HG03342 (cell line): ENCODE results near the gene SIGLEC10.
"Not testable (repeated sequence)": the region's sequence is repeated elsewhere in the genome, so short reads cannot be mapped to it uniquely, and the experiment has no call there.

Experiments
- ATAC-seq: cut with Tn5 transposase; IDR thresholded peaks from one replicate; pipeline ENCODE4 v1.9.1; 2021; ENCODE audit warnings: mild to moderate bottlenecking, moderate library complexity; ENCODE audit not compliant: unreplicated experiment

Gene SIGLEC10

DNA sequence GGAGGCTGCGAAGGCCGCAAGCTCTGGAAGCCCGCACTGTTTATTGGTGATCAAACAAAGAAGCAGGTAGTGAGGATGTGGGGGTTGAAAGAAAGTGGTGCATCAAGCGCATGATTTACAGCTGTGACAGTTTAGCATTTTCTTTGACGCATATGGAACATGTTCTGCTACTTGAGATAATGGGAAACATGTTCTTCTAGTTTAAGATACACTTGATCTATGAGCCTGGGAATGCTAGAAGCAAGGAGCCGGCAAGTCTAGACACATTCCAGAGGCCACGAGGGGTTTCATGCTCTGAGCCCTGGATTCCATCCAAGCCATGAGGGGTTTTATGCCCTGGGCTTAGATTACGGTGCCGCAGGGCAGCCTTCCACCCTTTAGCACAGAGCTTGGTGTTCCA, 20.0 kb downstream of the SIGLEC10 start:
- not testable (repeated sequence) for ATAC-seq

DNA sequence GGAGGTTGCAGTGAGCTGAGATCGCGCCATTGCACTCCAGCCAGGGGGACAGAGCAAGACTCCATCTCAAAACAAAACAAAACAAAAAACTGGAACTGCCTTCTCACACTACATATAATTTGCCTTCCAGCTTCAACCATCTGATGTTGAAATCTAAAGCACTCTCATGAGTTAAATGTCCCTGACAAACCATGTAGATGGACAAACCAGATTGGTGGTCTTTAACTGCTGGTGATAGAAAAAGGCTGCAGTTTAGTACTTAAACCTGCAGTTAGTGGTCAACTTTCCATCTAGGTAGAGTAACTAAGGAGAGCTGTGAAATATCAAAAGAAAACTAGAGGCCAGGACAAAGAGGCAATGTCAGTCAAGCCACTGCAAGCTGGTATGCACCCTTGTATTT, 21.3 kb downstream of the SIGLEC10 start:
- no peak for ATAC-seq

- ATAC-seq = peak; percentile 79
Observed at GRCh38 chr19:51394050-51394836, 23.2 kb downstream of the SIGLEC10 start.

GRCh38 chr19:51392701-51393100, 24.7 kb downstream of the SIGLEC10 start:
- no peak for ATAC-seq

DNA sequence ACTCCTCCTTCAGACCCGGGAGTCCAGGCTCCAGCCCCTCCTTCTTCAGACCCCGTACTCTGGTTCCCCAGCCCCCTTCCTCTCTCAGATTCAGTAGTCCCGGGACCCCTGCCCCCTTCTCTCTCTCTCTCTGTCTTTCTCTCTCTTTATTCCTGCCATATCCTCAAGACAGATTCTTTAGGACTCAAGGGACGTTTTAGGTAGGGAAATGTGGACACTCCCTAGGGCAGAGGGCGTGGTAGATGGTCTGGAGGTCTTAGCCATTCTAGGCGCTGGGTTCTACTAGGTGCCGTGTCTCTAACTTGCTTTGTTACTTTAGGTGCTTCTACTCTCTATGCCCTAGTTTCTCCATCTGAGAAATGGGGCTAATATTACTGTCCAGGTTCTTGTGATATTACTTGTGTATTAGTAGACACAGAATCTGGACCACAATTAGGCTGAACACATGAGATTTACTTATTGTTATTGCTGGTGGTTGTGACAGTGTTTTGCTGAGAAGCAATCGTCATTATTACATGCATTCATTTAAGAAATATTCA, 26.3 kb downstream of the SIGLEC10 start:
- ATAC-seq = no peak

- no peak for ATAC-seq
Observed at GRCh38 chr19:51389143-51389542, 28.3 kb downstream of the SIGLEC10 start.

DNA sequence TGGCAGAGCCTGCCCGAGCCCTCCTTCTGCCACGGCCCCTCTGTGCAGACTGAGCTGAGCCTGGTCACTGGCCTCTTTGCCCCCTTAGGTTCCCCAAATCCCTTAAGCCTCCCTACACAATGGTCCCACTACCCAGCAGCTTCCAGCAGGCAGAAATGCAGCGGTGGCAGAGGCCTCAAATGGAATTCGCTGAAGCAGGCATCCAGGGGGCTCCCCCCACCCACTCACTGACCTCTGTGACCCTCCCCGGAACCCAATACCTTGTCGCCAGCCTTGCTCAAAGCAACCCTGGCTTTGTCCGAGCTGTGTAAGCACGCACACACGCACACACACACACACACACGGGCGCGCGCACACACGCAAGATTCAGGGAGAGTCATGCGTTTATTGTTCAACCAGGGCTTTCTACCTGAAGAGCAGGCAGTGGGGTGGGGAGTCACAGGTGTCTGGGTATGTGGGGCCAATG, 29.5 kb downstream of the SIGLEC10 start, which contains the start of gene LIM2:
Gene LIM2, minus strand, starts transcription at position 51 of the 466 bp plus-strand sequence. CDS start 531 bp downstream, outside the sequence.
- no peak for ATAC-seq

- ATAC-seq = no peak
Observed at GRCh38 chr19:51386882-51387520, 30.4 kb downstream of the SIGLEC10 start.

GRCh38 chr19:51382004-51382403, 35.4 kb downstream of the SIGLEC10 start:
- no peak for ATAC-seq

DNA sequence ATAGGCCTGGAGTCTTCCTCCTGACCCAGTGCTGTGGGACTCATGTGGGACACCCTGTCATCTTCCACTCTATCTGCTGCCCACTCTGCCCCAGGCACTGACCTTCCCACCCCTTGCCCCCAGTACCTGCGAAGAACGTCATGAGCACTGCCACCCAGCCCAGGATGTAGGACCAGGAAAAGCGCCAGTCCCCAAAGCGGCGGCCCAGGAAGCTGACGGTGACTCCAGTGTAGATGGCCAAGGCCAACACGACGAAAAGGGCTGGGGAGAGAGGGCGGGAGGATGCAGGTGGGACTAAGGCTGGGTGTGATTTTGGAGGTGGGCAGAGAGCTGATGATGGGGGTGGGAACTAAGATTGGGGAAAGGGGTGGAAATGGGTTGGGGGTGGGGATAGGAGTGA, 37.1 kb downstream of the SIGLEC10 start:
- no peak for ATAC-seq

DNA sequence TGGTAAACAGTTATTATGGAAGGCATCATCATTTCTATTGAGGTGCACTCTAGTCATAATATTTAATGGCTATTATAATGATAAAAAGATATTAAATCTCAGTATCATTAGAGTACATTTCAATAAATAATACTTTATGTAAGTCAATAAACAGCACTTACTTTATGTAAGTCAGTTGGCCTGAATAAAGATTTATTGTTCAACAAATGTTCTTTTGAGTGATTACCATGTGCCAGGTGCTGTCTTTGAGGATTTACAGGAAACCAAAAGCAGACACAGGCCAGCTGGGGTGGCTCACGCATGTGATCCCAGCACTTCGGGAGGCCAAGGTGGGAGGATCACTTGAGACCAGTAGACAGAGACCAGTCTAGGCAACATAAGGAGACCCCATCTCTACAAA, 40.0 kb downstream of the SIGLEC10 start:
- ATAC-seq = no peak

- no peak for ATAC-seq
Observed at GRCh38 chr19:51375504-51376221, 41.8 kb downstream of the SIGLEC10 start.

DNA sequence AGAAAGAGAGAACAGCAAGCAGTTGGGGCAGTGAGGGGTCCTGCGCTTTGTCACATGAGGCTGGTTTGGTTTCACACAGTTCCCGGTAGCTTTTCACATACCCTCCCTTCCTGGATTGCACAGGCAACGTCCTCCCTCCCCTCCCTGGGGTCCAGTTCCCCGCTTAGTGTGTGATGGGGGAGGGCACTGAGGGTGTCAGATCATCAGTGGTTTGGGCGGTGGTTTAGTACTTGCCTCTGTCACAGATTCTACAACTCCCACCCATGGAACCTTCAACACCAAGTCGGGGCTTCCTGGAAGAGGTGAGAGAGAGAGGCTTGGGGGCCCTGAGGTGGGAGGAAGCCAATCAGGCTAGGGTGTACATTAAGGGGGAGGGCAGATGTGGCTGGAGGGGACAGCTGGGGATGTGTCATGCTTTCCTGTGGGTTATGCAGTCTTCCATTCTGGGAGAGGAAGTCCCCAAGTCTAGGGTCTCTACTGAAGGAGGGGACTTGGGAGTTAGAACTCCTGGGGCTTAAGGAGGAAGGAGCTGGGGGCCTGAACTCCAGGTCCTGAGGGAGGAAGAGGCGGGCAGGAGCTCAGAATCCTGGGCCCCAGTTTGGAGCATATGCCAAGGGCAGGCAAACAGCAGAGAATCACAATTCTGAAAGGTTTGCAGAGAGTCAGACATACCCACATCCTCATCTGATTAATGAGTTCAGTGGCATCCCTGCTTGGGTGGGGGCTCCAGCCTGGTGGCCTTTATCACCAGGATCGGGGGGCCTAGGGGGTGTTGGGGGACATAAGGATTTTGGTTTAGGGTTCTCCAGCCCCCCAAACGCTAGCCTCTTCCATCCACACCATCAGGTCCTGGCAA, 44.6 kb downstream of the SIGLEC10 start, which contains the start of gene NKG7:
Gene NKG7, minus strand, starts transcription at position 6 of the 856 bp plus-strand sequence. CDS start 119 bp downstream, outside the sequence.
- no peak for ATAC-seq

DNA sequence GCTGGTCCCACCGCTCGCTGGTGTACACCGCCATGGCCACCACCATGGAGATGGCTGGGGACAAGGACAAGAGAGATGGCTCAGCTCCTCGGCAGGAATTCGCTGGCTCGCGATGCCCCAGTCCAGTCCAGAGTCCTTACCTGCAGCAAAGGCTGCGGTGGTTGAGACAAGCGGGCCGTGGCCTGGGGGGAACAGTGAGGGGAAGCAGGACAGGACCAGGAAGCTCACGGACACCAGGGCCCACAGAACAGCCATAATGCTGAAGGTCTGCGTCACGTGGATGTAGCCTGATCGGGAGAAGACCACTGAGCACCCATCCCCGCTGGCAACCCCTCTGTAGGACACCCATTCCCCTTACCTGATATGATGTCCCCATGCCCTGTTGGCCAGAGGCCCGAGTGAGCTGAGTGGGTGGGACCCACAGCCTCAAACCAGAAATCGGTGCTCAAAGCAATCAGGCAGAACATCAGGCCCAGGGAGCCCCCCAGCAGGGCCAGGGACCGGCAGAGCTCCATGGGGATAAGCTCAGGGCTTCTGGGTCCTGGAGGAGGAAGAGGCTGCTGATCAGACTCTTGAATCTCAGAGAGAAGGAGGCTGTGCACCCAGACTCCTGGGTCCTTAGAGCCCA, 45.3 kb downstream of the SIGLEC10 start:
- no peak for ATAC-seq

DNA sequence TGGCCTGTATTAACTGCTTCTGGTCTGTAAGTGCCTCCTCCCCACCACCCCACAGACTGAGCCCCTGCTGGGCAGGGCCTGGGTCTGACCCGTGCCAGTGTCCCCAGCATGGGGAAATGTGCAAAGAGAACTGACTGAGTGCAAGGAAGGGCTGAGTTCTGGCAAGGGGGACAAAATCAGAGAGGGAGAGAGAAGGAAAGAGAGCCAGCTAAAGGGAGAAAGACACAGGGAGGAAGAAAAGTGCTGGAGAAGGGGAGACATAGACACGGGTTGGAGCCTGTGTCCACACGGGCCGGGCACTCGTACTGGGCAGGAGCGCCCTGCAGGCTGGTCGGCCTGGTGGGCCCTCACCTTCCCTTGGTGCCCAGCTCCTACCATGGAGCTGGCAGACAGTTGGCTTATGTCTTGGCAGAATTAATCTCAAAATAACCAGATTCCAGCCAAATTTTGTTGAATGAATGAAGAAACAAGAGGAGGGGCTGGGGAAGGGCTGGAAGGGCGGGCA, 46.2 kb downstream of the SIGLEC10 start:
- no peak for ATAC-seq

DNA sequence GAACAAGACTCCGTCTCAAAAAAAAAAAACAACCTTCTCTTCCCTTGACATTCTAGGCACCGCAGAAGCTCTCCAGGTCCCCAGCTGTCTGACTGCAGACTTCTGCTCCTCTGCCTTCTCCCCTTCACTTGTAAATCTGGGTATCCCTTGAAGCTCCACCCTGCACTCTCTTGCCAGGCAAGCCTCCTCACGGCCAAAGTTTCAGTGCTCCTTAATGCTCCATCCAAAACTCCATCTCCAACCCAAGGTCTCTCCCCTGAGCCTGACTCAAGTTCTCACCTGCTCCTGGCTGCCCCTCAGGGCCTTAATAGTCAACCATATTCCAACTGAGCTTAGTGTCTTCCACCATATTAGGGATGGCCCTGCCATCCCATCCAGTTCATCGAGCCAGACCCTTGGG, 47.2 kb downstream of the SIGLEC10 start:
- ATAC-seq = no peak

DNA sequence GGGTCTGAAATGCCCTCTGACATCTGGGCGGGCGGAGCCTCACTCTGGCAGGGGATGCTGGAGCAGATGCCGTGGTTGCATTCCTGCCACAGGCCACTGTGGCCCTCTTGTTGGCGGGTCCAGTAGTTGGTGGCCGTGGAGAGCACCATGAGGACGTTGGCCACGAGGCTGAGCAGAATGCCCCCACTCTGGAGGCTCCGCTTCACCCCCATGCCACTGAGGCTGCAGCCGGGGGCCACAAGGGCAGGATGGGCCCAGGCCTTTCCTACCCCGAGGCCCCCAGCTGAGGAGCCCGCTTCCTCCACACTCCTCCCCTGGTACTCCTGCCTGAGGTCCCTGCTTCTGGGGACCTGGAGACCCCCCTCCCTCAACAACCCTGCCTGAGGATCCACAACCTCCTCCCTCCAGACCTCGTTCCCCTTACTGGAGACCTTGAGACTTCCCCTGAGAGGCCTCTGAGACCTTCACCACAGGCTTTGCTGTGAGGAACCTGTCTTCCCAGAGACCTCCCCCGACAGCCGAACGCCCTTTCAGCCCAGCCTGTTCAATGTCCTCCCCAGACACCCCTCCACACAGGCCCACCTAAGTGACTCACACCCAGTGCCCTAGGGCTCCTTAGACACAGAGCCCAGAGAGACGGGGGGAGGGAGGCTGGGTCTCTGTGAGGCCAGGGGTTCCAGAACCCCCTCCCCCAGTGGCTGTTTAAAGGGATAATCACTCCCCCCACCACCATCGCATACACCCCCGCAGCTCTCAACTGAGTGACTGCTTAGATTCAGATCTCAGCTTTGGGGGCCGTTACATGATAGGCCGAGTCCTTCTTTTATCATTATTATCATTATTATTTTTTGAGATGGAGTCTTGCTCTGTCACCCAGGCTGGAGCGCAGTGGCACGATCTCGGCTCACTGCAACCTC, 48.8 kb downstream of the SIGLEC10 start, which contains the start of gene CLDND2:
Gene CLDND2, minus strand, starts transcription at position 638 of the 917 bp plus-strand sequence. Its CDS starts 426 bp downstream, at position 212.
- no peak for ATAC-seq
